ENCODE data around the gene RAB24. TPM values are rescaled to one million over a fixed set of nuclear protein-coding genes. Genes with fewer than 3 reads are reported as not detected.

Gene RAB24
- total RNA-seq, 2 donors from 2014 or later: 8.8 to 17.6 TPM

- ATAC-seq (no peak), DNase-seq (no peak)
- H3K36me3 Mint-ChIP-seq (ENCODE audit: low read depth): peaks cover 10% of the 10 kb centered on the region
- H3K27me3 Mint-ChIP-seq: no peaks in the 10 kb centered on the region
- H3K4me3 Mint-ChIP-seq: no peak overlapping the region
- H3K9me3 ChIP-seq (ENCODE audit: control insufficient read depth, low read length, poor library complexity, severe bottlenecking): no peaks in the 10 kb centered on the region
- peaks cover 24% of the 10 kb centered on the region for H3K4me1 Mint-ChIP-seq
- H3K27ac Mint-ChIP-seq: no peak overlapping the region
Measured at GRCh38 chr5:177338251-177339106, 35.0 kb upstream of the RAB24 start.

- ATAC-seq (no peak), DNase-seq (no peak)
- no peak overlapping the region for H3K4me3 Mint-ChIP-seq
- no peaks in the 10 kb centered on the region for H3K27me3 Mint-ChIP-seq
- H3K9me3 ChIP-seq (ENCODE audit: control insufficient read depth, low read length, poor library complexity, severe bottlenecking): no peaks in the 10 kb centered on the region
- H3K36me3 Mint-ChIP-seq (ENCODE audit: low read depth): peaks cover 10% of the 10 kb centered on the region
- H3K27ac Mint-ChIP-seq: no peak overlapping the region
- peaks cover 20% of the 10 kb centered on the region for H3K4me1 Mint-ChIP-seq
Measured at GRCh38 chr5:177336603-177337494, 33.3 kb upstream of the RAB24 start.

GRCh38 chr5:177336112-177336511 lies 32.6 kb upstream of the RAB24 start:
- Mint-ChIP-seq H3K4me3 (no peak overlapping the region), H3K27ac (no peak overlapping the region), H3K27me3 (no peaks in the 10 kb centered on the region), H3K4me1 (peaks cover 15% of the 10 kb centered on the region), H3K36me3 (ENCODE audit: low read depth) (peaks cover 12% of the 10 kb centered on the region)
- no peaks in the 10 kb centered on the region for H3K9me3 ChIP-seq (ENCODE audit: control insufficient read depth, low read length, poor library complexity, severe bottlenecking)
- no peak for DNase-seq
- peak; percentile 57 for ATAC-seq

GRCh38 chr5:177335701-177336065 lies 32.2 kb upstream of the RAB24 start:
- ATAC-seq (no peak), DNase-seq (no peak)
- Mint-ChIP-seq H3K4me3 (no peak overlapping the region), H3K4me1 (peaks cover 16% of the 10 kb centered on the region), H3K27ac (no peak overlapping the region), H3K36me3 (ENCODE audit: low read depth) (peaks cover 13% of the 10 kb centered on the region), H3K27me3 (no peaks in the 10 kb centered on the region)
- H3K9me3 ChIP-seq (ENCODE audit: control insufficient read depth, low read length, poor library complexity, severe bottlenecking): no peaks in the 10 kb centered on the region

GRCh38 chr5:177334781-177335700 lies 31.5 kb upstream of the RAB24 start:
- Mint-ChIP-seq H3K4me1 (peaks cover 17% of the 10 kb centered on the region), H3K27me3 (no peaks in the 10 kb centered on the region), H3K4me3 (no peak overlapping the region), H3K27ac (peak overlapping the region; percentile 29), H3K36me3 (ENCODE audit: low read depth) (peaks cover 15% of the 10 kb centered on the region)
- ATAC-seq (no peak), DNase-seq (no peak)
- no peaks in the 10 kb centered on the region for H3K9me3 ChIP-seq (ENCODE audit: control insufficient read depth, low read length, poor library complexity, severe bottlenecking)

GRCh38 chr5:177334155-177334551 lies 30.6 kb upstream of the RAB24 start:
- DNase-seq (no peak), ATAC-seq (no peak)
- H3K9me3 ChIP-seq (ENCODE audit: control insufficient read depth, low read length, poor library complexity, severe bottlenecking): no peaks in the 10 kb centered on the region
- no peak overlapping the region for H3K4me3 Mint-ChIP-seq
- peaks cover 14% of the 10 kb centered on the region for H3K4me1 Mint-ChIP-seq
- no peak overlapping the region for H3K27ac Mint-ChIP-seq
- H3K27me3 Mint-ChIP-seq: no peaks in the 10 kb centered on the region
- peaks cover 12% of the 10 kb centered on the region for H3K36me3 Mint-ChIP-seq (ENCODE audit: low read depth)

- no peaks in the 10 kb centered on the region for H3K9me3 ChIP-seq (ENCODE audit: control insufficient read depth, low read length, poor library complexity, severe bottlenecking)
- DNase-seq (no peak), ATAC-seq (no peak)
- Mint-ChIP-seq H3K4me1 (peaks cover 14% of the 10 kb centered on the region), H3K36me3 (ENCODE audit: low read depth) (peaks cover 12% of the 10 kb centered on the region), H3K27me3 (no peaks in the 10 kb centered on the region), H3K27ac (no peak overlapping the region), H3K4me3 (no peak overlapping the region)
Measured at GRCh38 chr5:177333420-177334154, 30.1 kb upstream of the RAB24 start.

GRCh38 chr5:177332896-177333260 lies 29.4 kb upstream of the RAB24 start:
- no peaks in the 10 kb centered on the region for H3K27me3 Mint-ChIP-seq
- peaks cover 12% of the 10 kb centered on the region for H3K36me3 Mint-ChIP-seq (ENCODE audit: low read depth)
- peaks cover 14% of the 10 kb centered on the region for H3K4me1 Mint-ChIP-seq
- DNase-seq: no peak
- no peak overlapping the region for H3K4me3 Mint-ChIP-seq
- no peaks in the 10 kb centered on the region for H3K9me3 ChIP-seq (ENCODE audit: control insufficient read depth, low read length, poor library complexity, severe bottlenecking)
- no peak overlapping the region for H3K27ac Mint-ChIP-seq
- ATAC-seq: no peak

GRCh38 chr5:177332031-177332895 lies 28.7 kb upstream of the RAB24 start:
- H3K4me1 Mint-ChIP-seq: peaks cover 16% of the 10 kb centered on the region

GRCh38 chr5:177330991-177331842 lies 27.7 kb upstream of the RAB24 start:
- Mint-ChIP-seq H3K4me3 (no peak overlapping the region), H3K4me1 (peaks cover 14% of the 10 kb centered on the region), H3K27me3 (no peaks in the 10 kb centered on the region), H3K27ac (peak overlapping the region; percentile 37), H3K36me3 (ENCODE audit: low read depth) (peaks cover 10% of the 10 kb centered on the region)
- ATAC-seq (peak; percentile 16), DNase-seq (no peak)
- H3K9me3 ChIP-seq (ENCODE audit: control insufficient read depth, low read length, poor library complexity, severe bottlenecking): no peaks in the 10 kb centered on the region

More at GRCh38 chr5:177332031-177332895, 28.7 kb upstream of the RAB24 start:
- Mint-ChIP-seq H3K27me3 (no peaks in the 10 kb centered on the region), H3K4me3 (no peak overlapping the region), H3K36me3 (ENCODE audit: low read depth) (peaks cover 12% of the 10 kb centered on the region), H3K27ac (no peak overlapping the region)
- no peak for DNase-seq
- H3K9me3 ChIP-seq (ENCODE audit: control insufficient read depth, low read length, poor library complexity, severe bottlenecking): no peaks in the 10 kb centered on the region
- no peak for ATAC-seq

- no peaks in the 10 kb centered on the region for H3K9me3 ChIP-seq (ENCODE audit: control insufficient read depth, low read length, poor library complexity, severe bottlenecking)
- DNase-seq (no peak), ATAC-seq (no peak)
- H3K4me1 Mint-ChIP-seq: peaks cover 8% of the 10 kb centered on the region
- H3K4me3 Mint-ChIP-seq: no peak overlapping the region
- H3K27me3 Mint-ChIP-seq: no peaks in the 10 kb centered on the region
- no peak overlapping the region for H3K27ac Mint-ChIP-seq
- H3K36me3 Mint-ChIP-seq (ENCODE audit: low read depth): peaks cover 5% of the 10 kb centered on the region
Measured at GRCh38 chr5:177329883-177330282, 26.4 kb upstream of the RAB24 start.

All from T-helper 17 cell (primary cell).